ENCODE data around the gene ODF2.

DNA sequence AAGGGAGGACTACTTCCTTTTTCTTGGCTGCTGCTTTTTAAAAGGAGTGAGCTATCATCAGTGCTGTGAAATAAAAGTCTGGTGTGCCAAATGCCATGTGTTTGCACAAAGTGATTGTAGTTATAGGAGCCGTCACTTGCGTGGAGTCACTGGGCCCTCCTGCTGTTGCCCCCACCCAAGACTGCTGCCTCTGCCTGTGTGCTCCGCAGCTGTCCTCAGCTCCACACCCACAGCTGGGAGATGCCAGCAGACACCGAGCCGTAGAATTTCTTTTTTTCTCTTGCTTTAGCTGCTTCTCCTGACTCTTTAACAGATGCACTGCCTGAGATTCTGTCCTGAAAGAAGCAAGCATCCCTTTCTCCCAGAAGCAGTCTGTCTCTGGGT, 38.9 kb downstream of the ODF2 start:
- TF ChIP-seq, protein P1, sequence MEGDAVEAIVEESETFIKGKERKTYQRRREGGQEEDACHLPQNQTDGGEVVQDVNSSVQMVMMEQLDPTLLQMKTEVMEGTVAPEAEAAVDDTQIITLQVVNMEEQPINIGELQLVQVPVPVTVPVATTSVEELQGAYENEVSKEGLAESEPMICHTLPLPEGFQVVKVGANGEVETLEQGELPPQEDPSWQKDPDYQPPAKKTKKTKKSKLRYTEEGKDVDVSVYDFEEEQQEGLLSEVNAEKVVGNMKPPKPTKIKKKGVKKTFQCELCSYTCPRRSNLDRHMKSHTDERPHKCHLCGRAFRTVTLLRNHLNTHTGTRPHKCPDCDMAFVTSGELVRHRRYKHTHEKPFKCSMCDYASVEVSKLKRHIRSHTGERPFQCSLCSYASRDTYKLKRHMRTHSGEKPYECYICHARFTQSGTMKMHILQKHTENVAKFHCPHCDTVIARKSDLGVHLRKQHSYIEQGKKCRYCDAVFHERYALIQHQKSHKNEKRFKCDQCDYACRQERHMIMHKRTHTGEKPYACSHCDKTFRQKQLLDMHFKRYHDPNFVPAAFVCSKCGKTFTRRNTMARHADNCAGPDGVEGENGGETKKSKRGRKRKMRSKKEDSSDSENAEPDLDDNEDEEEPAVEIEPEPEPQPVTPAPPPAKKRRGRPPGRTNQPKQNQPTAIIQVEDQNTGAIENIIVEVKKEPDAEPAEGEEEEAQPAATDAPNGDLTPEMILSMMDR (IDR thresholded peaks at IDR 0.05) = no peak
- no peak for TF ChIP-seq POLR2A (IDR thresholded peaks at IDR 0.05)

Measured in ovary (tissue), 3 donors.